Dermis blood vessel endothelial cell (primary cell): ENCODE results near the gene KHSRP. TPM values are rescaled to one million over a fixed set of nuclear protein-coding genes. Genes with fewer than 3 reads are reported as not detected.
"Not testable (repeated sequence)": the region's sequence is repeated elsewhere in the genome, so short reads cannot be mapped to it uniquely, and the experiment has no call there.

ENCODE experiments used
- DNase-seq: peaks from one replicate; pipeline ENCODE4 v3.0.0; 2010
- total RNA-seq: library from RNA; depleted of rRNA; stranded (reverse); fragments of >200 nt; gene quantifications from 2 replicates; pipeline ENCODE4 v1.2.3, GENCODE V29; 2014

The KHSRP gene
- total RNA-seq, 1 donor from 2014 or later = 78.3 TPM

- DNase-seq = no peak
Measured at GRCh38 chr19:6416658-6417405, 7.8 kb downstream of the KHSRP start.

GRCh38 chr19:6415591-6416190, 8.9 kb downstream of the KHSRP start:
- DNase-seq = no peak

GRCh38 chr19:6414793-6415590, 9.6 kb downstream of the KHSRP start:
- no peak for DNase-seq

GRCh38 chr19:6413721-6414643, 10.6 kb downstream of the KHSRP start:
- DNase-seq = no peak

- no peak for DNase-seq
Measured at GRCh38 chr19:6413291-6413690, 11.3 kb downstream of the KHSRP start.

- peak; percentile 53 for DNase-seq
Measured at GRCh38 chr19:6412447-6413091, 12.0 kb downstream of the KHSRP start.

- DNase-seq = no peak
Measured at GRCh38 chr19:6412061-6412446, 12.6 kb downstream of the KHSRP start.

GRCh38 chr19:6409346-6409745, 15.3 kb downstream of the KHSRP start:
- DNase-seq = no peak

- no peak for DNase-seq
Measured at GRCh38 chr19:6406401-6406800, 18.2 kb downstream of the KHSRP start.

GRCh38 chr19:6402837-6403608, 21.6 kb downstream of the KHSRP start:
- DNase-seq = peak; percentile 86

- no peak for DNase-seq
Measured at GRCh38 chr19:6402058-6402457, 22.6 kb downstream of the KHSRP start.

GRCh38 chr19:6400062-6400944, 24.3 kb downstream of the KHSRP start:
- DNase-seq = not testable (repeated sequence)

GRCh38 chr19:6396305-6396704, 28.3 kb downstream of the KHSRP start:
- no peak for DNase-seq

GRCh38 chr19:6394831-6395230, 29.8 kb downstream of the KHSRP start:
- DNase-seq = no peak

- DNase-seq = no peak
Measured at GRCh38 chr19:6393983-6394412, 30.6 kb downstream of the KHSRP start.

GRCh38 chr19:6393074-6393982, 31.3 kb downstream of the KHSRP start, which contains the start of gene GTF2F1:
Gene GTF2F1 (minus strand): TSS chr19:6393164. CDS start chr19:6392995, 169 bp downstream.
- DNase-seq = peak; percentile 94

GRCh38 chr19:6392221-6393073, 32.2 kb downstream of the KHSRP start:
- DNase-seq = no peak

GRCh38 chr19:6387372-6387771, 37.2 kb downstream of the KHSRP start:
- DNase-seq = no peak
